A549 (cell line): ENCODE results near the gene LBP.

Source experiments
- CBX2 ChIP-seq: fragments of 200-600 bp; sonication (generic); IDR thresholded peaks from 2 replicates; pipeline ENCODE4 v1.6.1; 2016; ENCODE audit warnings: low read depth, mild to moderate bottlenecking, borderline replicate concordance
- CBX8 ChIP-seq: fragments of 200-600 bp; sonication (generic); IDR thresholded peaks from 2 replicates; pipeline ENCODE4 v1.6.1; 2016
- CEBPB ChIP-seq, 2 experiments: fragments of >200 bp in 1 of 2; sonication (Bioruptor Twin) in 1 of 2; formaldehyde crosslinking in 1 of 2; IDR thresholded peaks; 2 replicates each; pipeline ENCODE4 v1.6.1; 2012 to 2016
- CTCF ChIP-seq: fragments of >200 bp; sonication (Bioruptor Twin); formaldehyde crosslinking; IDR thresholded peaks from 3 replicates; pipeline ENCODE4 v1.5.1; 2016
- EP300 ChIP-seq, 2 experiments: fragments of >200 bp; sonication (Bioruptor Twin); formaldehyde crosslinking; IDR thresholded peaks; 2 replicates in 1 of 2; 3 replicates in 1 of 2; pipeline ENCODE4 v1.6.1; 2016 to 2017
- ESRRA ChIP-seq: fragments of 150-350 bp; IDR thresholded peaks from 2 replicates; pipeline ENCODE4 v1.6.1; 2014; ENCODE audit warnings: mild to moderate bottlenecking, low read length, borderline replicate concordance
- KDM1A ChIP-seq: fragments of 200-600 bp; sonication (generic); IDR thresholded peaks from 2 replicates; pipeline ENCODE4 v1.6.1; 2016; ENCODE audit warnings: low read depth, mild to moderate bottlenecking
- MAZ ChIP-seq: fragments of 150-350 bp; IDR thresholded peaks from 2 replicates; pipeline ENCODE4 v1.6.1; 2014; ENCODE audit warnings: antibody characterized with exemption, low read depth, low read length, borderline replicate concordance
- NR3C1 ChIP-seq: fragments of >200 bp; sonication (Bioruptor Twin); formaldehyde crosslinking; IDR thresholded peaks from 3 replicates; pipeline ENCODE4 v1.6.1; 2017
- POLR2A ChIP-seq: IDR thresholded peaks from 2 replicates; pipeline ENCODE4 v1.6.1; 2012; ENCODE audit warnings: mild to moderate bottlenecking, low read length
- POLR2AphosphoS2 ChIP-seq: conservative IDR thresholded peaks from 2 replicates; pipeline ENCODE4 v1.6.1; 2012; ENCODE audit warnings: low read length, improper control_type of control experiment, inconsistent platforms
- RFX5 ChIP-seq: fragments of 450-650 bp; IDR thresholded peaks from 2 replicates; pipeline ENCODE4 v1.7.1; 2014; ENCODE audit warnings: antibody characterized with exemption, mild to moderate bottlenecking, moderate library complexity
- RNF2 ChIP-seq: fragments of 200-600 bp; sonication (generic); IDR thresholded peaks from 2 replicates; pipeline ENCODE4 v1.6.1; 2016; ENCODE audit warnings: low read depth, mild to moderate bottlenecking, antibody characterized with exemption, moderate library complexity, borderline replicate concordance

GRCh38 chr20:38421915-38422314, 75.6 kb downstream of the LBP start:
- TF ChIP-seq CTCF (no peak), CBX8 (no peak), ESRRA (no peak), MAZ (no peak), POLR2A (no peak), POLR2AphosphoS2 (no peak), KDM1A (no peak), CEBPB (IDR thresholded peaks at IDR 0.05) (no peak), NR3C1 (no peak), RFX5 (no peak), CBX2 (no peak), RNF2 (no peak), EP300 (IDR thresholded peaks at IDR 0.05) (no peak)
